HL-60 (cell line): ENCODE measurements around the gene TRIB2.

Experiments used
- DNase-seq, 2 experiments: peaks; one replicate each; pipeline ENCODE4 v3.0.0-alpha.2; 2010 to 2020; ENCODE audit warnings: low read depth in 1 of 2, low spot score in 1 of 2
- H3K27ac ChIP-seq: fragments of 250-450 bp; sonication (Bioruptor Pico); replicated peaks from 2 replicates; pipeline ENCODE4 v1.5.1; 2020; ENCODE audit warnings: mild to moderate bottlenecking, moderate library complexity
- H3K27me3 ChIP-seq: fragments of 250-450 bp; sonication (Bioruptor Pico); 2 replicates; pipeline ENCODE4 v1.5.1; 2021; ENCODE audit warnings: mild to moderate bottlenecking, moderate library complexity; ENCODE audit not compliant: insufficient read depth, poor library complexity, severe bottlenecking
- H3K4me3 ChIP-seq: replicated peaks from 2 replicates; pipeline ENCODE4 v1.5.1; 2011; ENCODE audit warnings: mild to moderate bottlenecking, control low read depth, low read length; ENCODE audit not compliant: insufficient read depth
- GABPA ChIP-seq: IDR thresholded peaks from 2 replicates; pipeline ENCODE4 v1.6.1; 2012; ENCODE audit warnings: low read depth
- POLR2AphosphoS5 ChIP-seq: IDR thresholded peaks from 2 replicates; pipeline ENCODE4 v1.6.1; 2012; ENCODE audit warnings: low read depth
- SPI1 ChIP-seq: IDR thresholded peaks from 2 replicates; pipeline ENCODE4 v1.6.1; 2012; ENCODE audit warnings: low read depth, mild to moderate bottlenecking, borderline replicate concordance
- TF ChIP-seq, protein P1 (sequence below): IDR thresholded peaks from 2 replicates; pipeline ENCODE4 v1.6.1; 2012; ENCODE audit warnings: low read depth; ENCODE audit not compliant: insufficient replicate concordance
- TF ChIP-seq, protein P2 (sequence below): IDR thresholded peaks from one replicate; pipeline ENCODE4 v1.5.1; 2011; ENCODE audit warnings: low read length, control low read depth, inconsistent platforms; ENCODE audit not compliant: insufficient read depth

TRIB2 gene

DNA sequence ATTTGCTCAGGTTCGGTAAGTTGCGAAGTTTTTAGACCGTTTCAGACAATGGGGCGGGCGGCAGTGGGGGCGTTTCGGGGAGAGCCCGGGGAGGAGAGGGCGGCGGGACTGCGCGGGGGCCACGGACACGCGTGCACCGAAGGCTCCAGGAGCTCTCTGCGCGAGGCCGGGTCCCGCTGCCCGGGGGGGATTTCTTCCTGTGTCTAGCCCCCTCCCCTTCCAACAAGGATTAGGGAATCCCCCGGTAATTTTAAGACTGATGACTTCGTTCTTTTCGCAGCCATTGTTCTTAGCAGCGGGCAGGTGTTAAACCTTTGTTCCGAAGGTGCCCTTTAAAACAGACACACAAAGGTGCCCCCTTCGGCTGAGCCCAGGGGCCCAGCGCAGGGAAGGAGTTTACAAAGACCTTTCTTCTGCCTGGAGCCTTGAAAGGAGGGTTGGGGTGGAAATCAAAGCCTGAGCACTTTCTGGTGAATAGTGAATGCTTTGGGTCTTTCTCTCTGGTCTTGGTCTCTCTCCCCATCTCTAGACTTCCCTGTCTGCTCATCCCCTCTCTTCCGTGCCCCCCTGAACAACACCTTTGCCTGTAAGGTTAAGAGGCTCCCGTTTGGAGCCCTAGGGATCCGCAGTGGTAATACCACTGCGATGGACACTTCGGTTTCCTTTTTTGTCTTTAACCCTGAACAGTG, 2.1 kb downstream of the TRIB2 start:
- TF ChIP-seq, protein P1, sequence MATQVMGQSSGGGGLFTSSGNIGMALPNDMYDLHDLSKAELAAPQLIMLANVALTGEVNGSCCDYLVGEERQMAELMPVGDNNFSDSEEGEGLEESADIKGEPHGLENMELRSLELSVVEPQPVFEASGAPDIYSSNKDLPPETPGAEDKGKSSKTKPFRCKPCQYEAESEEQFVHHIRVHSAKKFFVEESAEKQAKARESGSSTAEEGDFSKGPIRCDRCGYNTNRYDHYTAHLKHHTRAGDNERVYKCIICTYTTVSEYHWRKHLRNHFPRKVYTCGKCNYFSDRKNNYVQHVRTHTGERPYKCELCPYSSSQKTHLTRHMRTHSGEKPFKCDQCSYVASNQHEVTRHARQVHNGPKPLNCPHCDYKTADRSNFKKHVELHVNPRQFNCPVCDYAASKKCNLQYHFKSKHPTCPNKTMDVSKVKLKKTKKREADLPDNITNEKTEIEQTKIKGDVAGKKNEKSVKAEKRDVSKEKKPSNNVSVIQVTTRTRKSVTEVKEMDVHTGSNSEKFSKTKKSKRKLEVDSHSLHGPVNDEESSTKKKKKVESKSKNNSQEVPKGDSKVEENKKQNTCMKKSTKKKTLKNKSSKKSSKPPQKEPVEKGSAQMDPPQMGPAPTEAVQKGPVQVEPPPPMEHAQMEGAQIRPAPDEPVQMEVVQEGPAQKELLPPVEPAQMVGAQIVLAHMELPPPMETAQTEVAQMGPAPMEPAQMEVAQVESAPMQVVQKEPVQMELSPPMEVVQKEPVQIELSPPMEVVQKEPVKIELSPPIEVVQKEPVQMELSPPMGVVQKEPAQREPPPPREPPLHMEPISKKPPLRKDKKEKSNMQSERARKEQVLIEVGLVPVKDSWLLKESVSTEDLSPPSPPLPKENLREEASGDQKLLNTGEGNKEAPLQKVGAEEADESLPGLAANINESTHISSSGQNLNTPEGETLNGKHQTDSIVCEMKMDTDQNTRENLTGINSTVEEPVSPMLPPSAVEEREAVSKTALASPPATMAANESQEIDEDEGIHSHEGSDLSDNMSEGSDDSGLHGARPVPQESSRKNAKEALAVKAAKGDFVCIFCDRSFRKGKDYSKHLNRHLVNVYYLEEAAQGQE: no peak
- TF ChIP-seq SPI1 (no peak), GABPA (no peak), POLR2AphosphoS5 (no peak)
- TF ChIP-seq, protein P2, sequence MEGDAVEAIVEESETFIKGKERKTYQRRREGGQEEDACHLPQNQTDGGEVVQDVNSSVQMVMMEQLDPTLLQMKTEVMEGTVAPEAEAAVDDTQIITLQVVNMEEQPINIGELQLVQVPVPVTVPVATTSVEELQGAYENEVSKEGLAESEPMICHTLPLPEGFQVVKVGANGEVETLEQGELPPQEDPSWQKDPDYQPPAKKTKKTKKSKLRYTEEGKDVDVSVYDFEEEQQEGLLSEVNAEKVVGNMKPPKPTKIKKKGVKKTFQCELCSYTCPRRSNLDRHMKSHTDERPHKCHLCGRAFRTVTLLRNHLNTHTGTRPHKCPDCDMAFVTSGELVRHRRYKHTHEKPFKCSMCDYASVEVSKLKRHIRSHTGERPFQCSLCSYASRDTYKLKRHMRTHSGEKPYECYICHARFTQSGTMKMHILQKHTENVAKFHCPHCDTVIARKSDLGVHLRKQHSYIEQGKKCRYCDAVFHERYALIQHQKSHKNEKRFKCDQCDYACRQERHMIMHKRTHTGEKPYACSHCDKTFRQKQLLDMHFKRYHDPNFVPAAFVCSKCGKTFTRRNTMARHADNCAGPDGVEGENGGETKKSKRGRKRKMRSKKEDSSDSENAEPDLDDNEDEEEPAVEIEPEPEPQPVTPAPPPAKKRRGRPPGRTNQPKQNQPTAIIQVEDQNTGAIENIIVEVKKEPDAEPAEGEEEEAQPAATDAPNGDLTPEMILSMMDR: no peak
- H3K27me3 ChIP-seq: peaks cover 26% of the 10 kb centered on the region
- H3K27ac ChIP-seq: no peak overlapping the region
- H3K4me3 ChIP-seq: peak overlapping the region; percentile 58
- no peak for DNase-seq

DNA sequence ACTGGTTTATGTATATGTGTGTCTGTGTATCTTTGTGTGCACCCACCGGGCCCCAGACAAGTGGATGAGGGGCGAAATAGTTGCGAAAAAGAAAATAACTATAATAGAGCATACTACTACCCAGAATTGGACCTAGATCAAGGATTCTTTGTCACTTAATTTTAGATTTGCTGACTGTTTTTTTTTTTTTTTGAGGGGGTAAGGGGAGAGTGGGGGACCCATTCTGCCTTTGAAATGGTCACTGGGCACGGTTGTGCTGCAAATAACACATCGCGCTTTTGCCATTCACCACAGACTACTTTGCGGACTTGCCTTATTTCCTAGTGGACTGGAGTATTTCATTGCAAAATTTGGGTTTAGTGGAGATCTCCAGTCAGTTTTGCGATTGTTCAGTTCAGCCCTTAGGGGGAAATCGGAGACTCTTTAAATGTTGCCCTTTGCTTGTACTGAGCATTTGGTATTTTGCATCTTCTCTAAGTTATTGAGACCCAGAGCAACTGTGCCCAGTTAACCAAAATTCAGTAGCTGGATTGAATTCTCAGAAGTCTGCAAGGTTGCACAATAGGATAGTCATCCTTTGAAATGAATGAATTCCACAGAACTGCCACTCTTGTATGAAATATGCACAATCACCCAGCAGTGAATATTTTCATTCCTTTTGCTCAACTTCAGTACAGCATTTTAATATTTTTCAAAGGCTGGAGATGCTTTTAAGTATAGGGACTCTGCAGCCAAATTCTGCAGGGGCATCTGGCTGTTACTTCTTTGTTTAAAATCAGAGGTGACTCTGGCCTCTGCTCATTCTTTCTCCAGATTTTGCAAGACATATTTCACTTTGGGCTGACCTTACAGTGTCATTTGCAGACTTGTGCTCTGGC, 2.9 kb downstream of the TRIB2 start:
- no peak for DNase-seq
- H3K27ac ChIP-seq: no peak overlapping the region
- peaks cover 26% of the 10 kb centered on the region for H3K27me3 ChIP-seq
- H3K4me3 ChIP-seq: no peak overlapping the region
- no peak for TF ChIP-seq GABPA
- no peak for TF ChIP-seq POLR2AphosphoS5
- TF ChIP-seq, protein P1: no peak
- TF ChIP-seq, protein P2: no peak
- TF ChIP-seq SPI1: no peak

DNA sequence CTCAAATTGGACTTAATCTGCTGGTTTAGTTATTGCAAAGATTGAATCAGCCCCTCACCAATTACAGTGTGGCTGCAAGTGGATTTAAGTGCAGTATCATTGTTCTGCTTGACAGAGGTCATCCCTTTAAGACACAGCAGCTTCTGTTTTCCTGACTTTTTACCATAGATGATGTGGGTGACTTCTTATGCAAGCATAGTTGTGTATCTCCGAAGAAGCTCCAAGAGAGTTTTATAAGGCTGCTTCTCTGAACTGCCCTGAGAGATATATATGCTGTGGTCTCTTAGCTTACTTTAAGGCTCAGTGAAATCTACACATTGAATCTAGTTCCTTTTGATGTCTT, 3.5 kb downstream of the TRIB2 start:
- Histone ChIP-seq H3K4me3 (no peak overlapping the region), H3K27ac (no peak overlapping the region), H3K27me3 (peaks cover 26% of the 10 kb centered on the region)
- TF ChIP-seq, protein P1: no peak
- TF ChIP-seq, protein P2: no peak
- TF ChIP-seq GABPA (no peak), POLR2AphosphoS5 (no peak), SPI1 (no peak)
- no peak for DNase-seq
